NCI-H1694 treated with DMSO at 0.1 percent for 48 hours (cell line): ENCODE measurements around the gene SIRT2.
"Not testable (repeated sequence)": the region's sequence is repeated elsewhere in the genome, so short reads cannot be mapped to it uniquely, and the experiment has no call there.

Experiments used
- DNase-seq: peaks from one replicate; lab custom pipeline; 2025; lab: John Stamatoyannopoulos, UW

SIRT2 gene

DNA sequence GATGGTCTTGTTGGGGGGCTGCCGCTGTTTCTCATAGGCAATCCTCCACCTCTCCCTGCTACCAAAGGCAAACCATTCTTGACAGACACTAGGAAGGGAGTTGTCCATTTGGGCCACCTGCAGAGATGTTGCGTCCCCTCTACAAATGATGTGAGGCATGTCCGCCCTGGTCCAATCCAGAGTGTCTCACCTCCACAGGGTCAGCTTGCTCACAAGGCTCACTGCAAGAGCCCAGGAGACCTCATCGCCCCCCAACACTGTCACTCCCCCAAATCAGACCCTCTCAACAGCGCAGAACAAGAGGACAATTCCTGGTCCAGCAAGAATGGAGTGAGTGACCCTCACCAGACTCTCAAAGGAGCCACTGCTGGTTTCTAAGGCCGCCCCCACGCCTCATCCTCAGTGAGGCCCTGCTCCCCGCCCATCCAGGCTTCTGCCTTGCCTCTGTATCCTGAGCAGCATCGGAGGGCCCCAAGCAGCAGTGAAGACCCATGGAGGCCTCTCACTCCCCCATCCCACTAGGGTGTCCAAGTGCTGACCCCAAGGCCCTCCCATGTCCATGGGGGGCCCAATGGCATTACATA is 56.2 kb downstream of the SIRT2 start:
- DNase-seq: no peak

- no peak for DNase-seq
Observed at GRCh38 chr19:38842439-38843174, 56.8 kb downstream of the SIRT2 start.

DNA sequence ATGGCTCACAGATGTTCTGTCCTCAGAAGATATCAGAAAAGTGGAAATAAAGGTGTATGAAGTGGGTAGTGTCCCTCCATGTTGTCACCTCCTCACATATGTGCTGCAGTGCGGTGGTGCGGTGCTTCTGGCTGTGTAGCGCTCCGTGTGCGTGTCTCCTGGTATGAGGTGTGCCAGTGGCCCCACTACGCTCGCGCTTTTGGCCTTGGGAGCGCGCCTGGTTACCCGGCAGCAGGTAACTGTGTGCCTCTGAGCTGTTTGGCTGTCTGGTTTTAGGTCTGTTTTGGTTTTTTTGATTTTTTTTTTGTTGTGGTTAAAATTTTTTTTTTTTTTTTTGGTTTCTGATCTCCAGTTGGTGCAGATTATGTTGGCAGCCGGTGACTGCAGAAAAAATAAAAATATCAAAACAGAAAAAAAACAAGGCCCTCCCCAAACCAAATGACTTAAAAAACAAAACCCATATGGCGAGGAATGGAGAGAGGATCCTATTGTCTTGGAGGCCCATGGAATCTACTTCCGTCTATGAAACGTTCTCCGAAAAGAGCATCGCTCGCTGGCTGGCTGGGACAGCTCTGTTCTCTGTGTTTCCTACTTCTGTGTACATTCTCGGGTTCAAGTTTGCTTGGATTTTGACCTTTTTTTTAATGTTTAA is 57.5 kb downstream of the SIRT2 start:
- no peak for DNase-seq

DNA sequence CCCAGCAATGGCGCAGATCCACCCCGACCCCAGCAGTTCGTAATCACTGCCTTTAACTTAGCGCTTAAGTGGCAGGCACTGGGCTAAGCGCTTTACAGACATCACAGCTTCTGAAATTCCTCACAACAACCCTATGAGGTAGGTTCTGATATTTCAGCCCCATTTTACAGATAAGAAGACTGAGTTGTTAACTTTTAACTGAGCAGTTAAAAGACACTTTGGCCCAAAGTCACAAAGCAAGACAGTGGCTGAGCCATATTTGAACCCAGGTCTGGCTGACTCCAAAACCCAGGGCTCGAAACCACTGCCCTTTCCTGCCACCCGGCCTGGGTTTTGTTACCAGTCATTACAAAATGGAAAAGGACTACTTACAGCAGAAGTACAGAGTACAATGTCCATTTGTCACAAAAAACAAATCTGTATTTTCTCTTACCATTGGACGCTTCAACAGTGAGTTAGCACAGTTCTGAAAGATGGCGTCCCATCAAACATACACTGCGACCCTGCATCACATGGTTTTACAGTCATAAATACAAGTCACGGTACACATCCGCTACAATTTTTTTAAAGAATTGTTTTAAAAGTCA is 58.1 kb downstream of the SIRT2 start:
- DNase-seq: no peak

- no peak for DNase-seq
Observed at GRCh38 chr19:38840583-38840968, 58.8 kb downstream of the SIRT2 start.

DNA sequence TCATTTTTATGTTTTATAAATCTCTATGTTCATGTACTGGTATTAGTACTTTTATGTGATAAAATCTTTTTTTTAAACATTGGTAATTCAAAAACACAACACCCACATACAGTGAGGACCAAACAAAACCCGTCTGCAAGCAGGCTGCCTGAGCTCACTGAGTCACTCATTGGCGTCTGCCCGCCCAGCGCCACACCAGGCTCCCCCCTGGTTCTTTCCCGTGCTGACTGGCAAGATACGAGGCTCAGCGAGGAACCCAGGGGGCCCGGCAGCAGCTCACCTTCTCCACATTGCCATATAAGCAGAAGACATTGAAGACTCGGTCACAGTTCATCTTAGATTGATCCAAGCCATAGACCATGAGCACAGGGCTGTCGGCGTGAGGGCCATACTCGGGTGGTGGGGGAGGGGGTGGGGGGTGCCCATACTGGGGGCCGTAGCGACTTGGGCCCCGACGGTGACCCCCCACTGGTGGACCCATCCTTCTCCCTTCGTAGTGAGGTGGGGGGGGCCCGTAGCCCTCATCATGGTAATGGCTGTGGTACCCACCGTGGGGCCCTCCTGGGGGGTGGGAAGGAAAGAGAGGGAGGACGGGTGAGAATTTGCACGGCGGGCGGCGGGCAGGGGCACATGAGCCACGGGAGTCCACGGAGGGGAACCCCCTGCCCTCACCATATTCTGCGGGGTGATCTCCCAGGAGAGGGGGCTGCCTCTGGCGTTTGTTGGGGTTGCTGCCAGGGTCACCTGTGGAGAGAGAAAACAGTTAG is 59.4 kb downstream of the SIRT2 start:
- DNase-seq: no peak

DNA sequence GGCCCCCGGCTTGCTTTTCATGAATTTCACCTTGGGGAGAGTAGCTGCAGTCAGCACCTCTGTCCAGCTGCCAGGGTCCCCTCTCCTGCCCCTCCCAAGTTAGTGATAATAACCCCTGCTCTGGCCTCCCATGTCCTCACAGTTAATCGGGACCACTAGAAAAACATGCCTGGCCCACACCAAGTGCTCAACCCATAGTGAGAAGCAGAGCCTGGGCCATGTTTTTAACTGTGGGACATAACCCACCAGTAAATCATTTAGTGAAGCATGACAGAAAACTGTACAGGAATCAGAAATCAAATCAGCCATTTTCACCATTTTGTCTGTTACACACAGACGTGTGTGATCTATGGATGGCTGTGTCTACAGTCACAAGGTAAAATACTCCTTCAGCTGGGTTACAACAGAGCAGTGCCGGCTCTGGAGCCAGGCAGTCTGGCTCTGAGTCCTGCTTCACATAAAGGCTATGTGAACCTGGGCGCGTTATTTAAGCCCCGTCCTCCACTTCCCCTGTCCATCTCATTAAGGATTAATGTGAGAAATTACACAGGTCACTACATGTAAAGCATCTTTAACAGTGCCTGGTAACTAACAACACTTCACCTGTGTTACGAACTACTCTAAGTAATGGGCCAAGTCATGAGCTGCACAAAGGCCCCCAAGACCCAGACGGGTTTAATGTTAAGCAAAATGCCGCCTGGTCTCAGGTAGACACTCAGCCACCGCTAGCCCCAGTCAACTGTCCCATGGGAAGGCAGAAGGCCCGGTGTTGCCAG is 60.2 kb downstream of the SIRT2 start:
- DNase-seq: no peak

- DNase-seq: no peak
Observed at GRCh38 chr19:38838208-38838985, 61.0 kb downstream of the SIRT2 start.

- no peak for DNase-seq
Observed at GRCh38 chr19:38837656-38838121, 61.7 kb downstream of the SIRT2 start.

- no peak for DNase-seq
Observed at GRCh38 chr19:38836983-38837626, 62.3 kb downstream of the SIRT2 start.

DNA sequence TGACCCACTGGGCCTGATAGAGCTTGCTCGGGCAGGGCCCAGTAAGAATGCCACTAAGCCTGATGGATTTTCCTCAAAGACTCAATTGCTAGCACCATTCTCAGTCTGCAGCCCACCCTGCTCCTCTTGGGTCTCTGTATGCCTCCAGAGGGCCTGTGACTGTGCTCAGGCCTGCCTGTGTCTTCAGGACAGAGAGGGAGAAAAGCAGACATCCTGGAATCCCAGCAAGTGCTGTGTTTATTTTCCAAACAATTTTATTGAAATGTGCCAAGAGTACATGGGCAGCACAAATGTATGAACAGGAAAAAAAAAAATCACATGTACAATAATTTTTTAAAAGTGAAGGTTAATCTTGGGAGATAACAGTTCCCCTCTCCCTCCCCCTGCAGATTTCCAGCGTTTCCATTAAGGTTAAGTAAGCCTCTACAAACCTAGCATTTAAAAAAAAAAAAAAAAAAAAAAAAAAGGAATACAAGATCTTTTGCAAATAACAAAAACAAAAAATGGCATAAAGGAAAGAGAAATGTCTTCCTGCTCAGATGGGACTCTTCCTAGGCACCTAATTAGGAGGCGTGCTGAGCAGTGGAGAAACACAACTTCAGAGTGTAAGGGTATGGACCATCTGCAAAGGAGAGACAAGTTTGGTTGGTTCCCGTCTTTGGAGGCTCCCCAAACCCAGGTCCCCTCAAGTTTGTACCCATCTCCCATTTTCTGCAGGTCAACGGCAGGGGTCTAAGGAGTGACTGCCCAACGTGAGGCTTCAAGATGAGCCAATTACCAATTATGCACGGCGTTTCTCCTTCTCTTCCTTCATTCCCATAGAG is 63.0 kb downstream of the SIRT2 start:
- no peak for DNase-seq

DNA sequence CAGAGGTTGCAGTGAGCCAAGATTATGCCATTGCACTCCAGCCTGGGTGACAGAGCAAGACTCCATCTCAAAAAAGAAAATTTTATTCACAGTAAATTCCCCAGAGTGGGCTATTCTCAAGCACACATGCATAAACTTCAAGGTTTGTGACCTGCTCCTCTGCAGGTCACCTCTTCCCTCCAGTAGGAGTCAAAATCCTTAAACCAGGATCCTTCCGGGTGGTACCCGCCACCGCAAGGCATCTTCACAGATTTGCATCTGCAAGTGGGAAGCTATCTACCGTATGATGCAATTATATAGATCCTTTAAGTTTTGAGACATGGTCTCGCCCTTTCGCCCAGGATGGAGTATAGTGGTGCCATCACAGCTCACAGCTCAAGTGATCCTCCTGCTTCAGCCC is 64.8 kb downstream of the SIRT2 start:
- no peak for DNase-seq

GRCh38 chr19:38834104-38834490 is 65.3 kb downstream of the SIRT2 start:
- DNase-seq: no peak

DNA sequence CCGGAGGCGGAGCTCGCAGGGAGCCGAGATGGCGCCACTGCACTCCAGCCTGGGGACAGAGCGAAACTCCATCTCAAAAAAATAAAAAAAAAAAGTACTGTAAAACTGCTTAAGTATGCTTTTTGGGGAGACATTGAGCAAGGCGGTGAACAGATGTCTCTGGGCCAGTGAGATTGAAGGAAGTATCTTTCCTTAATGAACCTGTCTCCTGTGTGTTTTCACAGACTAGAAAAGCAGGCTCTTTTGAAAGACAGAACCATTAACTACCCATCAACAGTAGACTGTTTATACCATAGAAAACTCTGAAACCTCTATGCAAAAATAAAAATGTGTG is 66.4 kb downstream of the SIRT2 start:
- no peak for DNase-seq

DNA sequence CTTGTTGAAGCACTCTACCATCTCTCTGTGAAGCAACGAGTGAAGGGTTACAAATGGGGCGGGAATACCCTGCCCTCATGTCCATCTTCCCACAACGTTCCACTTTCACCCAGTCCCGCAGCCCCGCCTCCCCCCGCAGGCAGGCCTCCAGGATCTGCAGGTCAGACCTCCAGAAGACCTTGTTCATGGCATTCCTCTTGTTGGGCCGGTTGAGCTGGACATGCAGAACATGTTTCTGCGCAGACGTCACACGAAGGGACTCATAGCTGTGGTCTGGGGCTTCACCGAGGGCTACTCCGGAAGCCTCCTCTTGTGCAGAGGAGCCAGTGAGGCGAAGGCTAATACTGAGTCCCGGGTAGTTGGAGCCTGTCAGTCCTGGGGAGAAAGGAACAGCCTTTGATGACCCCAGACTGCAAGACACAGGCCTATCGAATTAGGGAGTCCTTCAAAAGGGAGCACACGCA is 68.2 kb downstream of the SIRT2 start:
- no peak for DNase-seq

DNA sequence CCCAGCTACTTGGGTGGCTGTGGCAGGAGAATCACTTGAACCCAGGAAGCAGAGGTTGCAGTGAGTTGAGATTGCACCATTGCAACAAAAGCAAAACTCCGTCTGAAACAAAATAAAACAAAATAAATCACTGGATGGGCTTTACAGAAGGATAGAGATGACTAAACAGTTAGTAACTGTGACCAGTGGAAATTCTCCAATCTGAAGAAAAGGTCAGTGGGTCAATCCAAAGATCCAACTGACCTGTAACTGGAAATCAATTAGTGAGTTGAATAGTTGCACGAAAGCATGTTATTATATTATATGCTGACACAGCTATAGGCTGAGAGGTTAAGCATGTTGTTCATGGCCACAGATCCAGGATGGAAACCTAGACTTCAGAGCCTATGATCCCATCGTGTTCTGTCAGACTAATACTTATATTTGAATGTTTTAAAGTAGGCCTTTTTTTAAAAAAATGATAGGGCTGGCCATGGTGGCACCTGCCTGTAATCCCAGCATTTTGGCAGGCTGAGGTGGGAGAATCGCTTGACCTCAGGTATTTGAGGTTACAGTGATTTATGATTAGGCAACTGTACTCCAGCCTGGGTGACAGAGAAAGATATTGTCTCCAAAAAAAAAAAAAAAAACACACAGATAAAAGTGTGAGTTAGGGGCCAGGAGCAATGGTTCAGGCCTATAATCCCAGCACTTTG is 69.2 kb downstream of the SIRT2 start:
- no peak for DNase-seq

DNA sequence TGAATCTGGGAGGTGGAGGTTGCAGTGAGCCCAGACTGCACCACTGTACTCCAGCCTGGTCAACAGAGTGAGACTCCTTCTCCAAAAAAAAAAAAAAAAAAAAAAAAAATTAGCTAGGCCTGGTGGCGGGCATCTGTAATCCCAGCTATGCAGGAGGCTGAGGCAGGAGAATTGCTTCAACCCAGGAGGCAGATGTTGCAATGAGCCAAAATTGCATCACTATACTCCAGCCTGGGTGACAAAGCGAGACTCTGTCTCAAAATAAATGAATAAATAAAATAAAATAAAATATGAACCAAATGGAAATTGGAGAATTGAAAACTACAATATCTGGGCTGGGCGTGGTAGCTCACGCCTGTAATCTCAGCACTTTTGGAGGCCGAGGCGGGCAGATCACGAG is 70.2 kb downstream of the SIRT2 start:
- DNase-seq: not testable (repeated sequence)
